HG03439 (cell line): ENCODE results near the gene SUGCT.
"Not testable (repeated sequence)": the region's sequence is repeated elsewhere in the genome, so short reads cannot be mapped to it uniquely, and the experiment has no call there.

Source experiments
- ATAC-seq: cut with Tn5 transposase; IDR thresholded peaks from one replicate; pipeline ENCODE4 v1.9.1; 2021; ENCODE audit warnings: mild to moderate bottlenecking, moderate library complexity; ENCODE audit not compliant: unreplicated experiment

Gene SUGCT

DNA sequence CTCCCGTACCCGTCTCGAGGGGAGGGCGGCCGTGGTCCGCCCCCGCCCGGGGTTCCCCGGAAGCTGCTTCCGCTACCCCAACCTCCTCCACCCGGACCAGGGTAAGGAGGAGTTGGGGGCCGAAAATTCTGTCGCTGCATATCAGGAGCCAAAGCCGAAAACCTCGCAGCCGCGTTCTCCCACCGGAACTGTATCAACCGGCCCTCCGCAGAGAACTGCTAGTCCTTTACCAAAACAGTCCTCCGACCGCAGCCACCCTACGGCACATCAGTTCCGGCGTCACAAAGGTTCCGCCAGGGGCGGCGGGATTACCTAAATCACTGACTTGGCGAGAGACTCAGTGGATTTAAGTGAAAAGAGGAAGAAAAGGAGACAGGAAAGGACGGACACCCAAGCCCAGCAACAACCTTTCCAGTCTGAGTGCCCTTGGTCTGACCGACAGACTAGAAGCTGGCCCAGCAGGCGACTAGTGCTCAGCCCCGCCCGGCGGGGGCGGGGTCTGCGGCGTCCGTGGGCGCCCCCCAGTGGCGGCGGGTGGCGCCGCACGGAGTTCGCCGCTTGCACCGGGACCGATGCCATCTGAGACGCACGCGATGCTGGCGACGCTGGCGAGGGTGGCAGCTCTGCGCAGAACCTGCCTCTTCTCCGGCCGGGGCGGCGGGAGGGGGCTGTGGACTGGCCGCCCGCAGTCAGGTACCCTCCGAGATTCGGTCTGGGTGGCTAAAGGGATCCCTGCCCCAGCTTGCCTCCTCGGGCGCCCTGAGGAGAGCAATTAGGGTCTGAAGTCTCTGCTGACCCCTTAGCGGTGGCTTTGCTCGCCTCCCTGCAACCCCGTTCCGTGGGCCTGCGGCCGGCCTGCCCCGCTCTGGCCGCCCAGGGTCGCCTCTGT, at the start of gene SUGCT, which contains the start of gene MPLKIP:
TSS of gene SUGCT (plus strand) at position 578 of the 889 bp plus-strand sequence.
TSS of gene MPLKIP (minus strand) at position 195 of the 889 bp plus-strand sequence. CDS start at position 140, 55 bp downstream.
- ATAC-seq = peak; percentile 91

DNA sequence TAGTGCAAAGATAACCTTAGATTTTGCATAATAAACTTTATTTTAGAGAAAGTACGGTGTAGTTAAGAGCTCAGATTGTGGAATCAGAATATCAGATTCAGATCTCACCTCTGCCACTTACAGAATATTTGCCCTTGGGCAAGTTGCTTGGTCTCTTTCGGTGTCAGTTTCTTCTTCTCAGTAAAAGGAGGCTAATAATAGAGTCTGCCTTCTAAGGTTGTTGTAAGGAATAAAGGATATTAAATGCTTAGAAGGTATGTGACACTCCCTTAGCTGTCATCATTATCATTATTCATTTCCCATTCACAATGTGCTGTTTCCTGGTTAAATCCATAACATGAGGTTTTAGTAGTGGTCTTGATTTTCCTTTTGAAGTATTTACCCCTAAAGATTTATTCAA, 42.6 kb upstream of the SUGCT start:
- no peak for ATAC-seq

DNA sequence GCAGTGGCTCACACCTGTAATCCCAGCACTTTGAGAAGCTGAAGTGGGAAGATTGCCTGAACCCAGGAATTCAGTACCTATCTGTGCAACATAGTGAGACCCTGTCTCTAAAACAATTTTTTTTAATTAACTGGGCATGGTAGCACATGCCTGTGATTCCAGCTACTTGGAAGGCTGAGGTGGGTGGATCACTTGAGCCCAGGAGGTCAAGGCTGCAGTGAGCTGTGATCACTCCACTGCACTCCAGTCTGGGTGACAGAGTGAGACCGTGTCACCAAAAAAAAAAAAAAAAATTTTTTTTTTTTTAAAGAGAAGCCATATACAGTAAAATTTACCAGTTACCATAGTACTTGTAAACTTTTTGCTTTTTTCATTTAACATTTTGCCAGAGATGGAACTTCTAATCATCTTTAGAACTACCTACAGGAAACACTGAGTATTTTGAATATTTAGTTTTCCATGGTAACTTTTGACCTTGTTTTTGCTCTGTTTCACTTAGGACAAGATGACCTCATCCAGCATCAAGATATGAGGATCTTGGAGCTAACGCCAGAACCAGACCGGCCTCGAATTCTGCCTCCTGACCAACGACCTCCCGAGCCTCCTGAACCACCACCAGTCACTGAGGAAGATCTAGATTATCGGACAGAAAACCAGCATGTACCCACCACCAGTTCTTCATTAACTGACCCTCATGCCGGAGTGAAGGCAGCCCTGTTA, 41.0 kb upstream of the SUGCT start:
- ATAC-seq = no peak

DNA sequence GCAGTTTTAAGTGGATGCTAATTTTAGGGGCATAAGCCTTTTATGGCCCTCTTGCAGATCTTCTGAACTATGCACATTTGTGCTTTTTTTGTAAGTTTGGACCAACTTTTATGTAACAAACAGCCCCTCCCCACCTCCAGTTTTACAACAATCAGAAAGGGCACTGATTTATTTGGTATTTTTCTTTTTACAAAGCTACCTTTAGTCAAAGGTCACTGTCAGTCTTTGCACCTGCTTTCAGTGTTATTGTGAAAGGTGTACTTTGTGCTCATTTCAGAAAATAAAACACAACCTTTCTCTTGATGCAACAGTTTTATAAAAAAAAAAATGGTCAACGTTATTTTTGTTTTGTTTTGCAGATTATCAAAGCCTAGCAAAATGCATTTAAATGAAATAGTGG, 39.6 kb upstream of the SUGCT start:
- ATAC-seq = no peak

DNA sequence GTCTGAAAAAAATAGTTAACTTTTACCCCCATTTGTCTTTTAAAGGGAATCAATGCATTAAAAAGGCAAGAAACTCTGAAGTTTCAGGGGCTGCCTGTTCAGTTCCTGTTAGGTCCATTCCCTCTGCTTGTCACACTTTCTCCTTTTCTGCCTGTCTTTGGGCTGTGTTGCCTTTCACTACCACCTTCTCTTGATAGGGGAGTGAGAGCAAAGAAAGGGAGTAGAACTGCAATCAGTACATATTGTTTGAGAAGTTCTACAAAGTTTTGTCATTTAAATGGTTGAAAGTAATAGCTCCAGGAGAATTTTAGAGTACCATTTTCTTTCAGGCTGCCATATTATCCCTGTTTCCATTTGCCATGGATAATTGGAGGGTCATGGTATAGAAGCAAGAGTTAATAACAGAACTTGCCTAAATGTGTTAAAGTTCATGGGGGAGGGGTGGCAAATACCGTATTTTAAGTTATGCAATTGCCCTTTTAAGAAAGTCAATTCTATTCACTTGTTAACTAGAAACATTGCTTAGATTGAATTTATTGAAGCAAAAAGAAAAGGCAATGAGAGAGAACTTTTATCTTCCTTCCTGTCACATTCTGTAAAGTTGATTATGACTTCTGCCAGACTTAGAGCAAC, 39.0 kb upstream of the SUGCT start:
- ATAC-seq = no peak

DNA sequence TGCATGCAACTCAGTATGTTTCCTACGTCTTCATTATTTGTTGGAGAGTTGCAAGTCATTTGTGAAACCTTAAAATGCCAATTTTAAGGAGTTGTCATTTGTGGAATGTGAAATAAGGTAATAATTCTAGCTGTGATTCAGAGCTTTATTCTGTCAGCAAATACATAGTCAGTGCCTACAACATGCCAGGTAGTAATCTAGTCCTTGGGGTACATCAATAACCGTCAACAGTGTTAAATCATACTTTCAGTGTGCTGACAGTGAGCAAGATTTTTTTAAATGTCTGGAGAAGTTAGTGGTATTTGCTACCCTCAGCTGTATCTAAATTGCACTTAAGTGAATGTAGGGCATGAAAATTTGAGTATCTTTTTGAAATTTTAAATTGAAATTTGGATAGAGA, 37.1 kb upstream of the SUGCT start:
- no peak for ATAC-seq

DNA sequence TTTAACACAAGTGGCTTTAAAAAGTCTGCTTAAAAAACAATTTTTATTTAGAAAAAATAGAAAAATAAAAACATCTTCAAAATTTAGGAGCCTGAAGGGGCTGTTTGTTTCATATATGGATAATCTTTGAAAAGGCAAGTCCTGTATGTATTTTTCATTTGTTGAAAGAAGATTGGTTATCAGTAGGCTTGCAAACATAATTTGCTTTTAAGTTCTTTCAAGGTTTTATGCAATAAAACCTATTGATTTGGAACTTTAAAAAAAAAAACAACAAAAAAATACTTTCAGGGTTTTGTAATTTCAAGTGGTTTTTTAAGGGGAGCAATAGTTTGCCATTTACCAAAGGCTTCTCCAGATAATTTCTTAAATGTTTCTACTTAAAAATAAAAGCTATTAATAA, 36.0 kb upstream of the SUGCT start:
- ATAC-seq = no peak

DNA sequence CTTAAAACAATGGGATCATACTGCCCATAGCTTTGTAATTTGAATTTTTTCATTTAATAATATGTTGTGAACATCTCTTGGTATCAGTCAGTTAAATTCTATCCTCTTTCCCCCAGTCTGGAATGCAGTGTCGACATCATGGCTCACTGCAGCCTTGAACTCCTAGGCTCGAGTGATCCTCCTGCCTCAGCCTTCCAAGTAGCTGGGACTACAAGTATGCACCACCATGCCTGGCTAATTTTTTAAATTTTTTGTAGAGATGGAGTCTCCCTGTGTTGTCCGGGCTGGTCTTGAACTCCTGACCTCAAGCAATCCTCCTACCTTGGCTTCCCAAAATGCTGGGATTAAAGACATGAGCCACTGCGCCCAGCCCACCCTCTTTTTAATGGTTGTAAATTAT, 35.0 kb upstream of the SUGCT start:
- no peak for ATAC-seq

DNA sequence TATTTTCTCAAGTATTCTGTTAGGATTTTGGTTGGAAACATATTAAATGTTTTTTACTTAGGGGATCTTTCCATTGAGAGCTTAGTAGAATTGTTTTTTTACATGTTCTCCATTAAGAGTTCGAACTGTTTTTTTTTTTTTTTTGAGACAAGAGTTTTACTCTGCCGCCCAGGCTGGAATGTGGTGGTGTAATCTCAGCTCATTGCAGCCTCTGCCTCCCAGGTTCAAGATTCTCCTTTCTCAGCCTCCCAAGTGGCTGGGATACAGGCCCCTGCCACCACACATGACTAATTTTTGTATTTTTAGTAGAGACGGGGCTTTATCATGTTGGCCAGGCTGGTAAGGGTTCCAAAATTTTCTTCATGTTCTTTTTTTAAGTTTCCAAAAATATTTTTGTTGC, 33.6 kb upstream of the SUGCT start:
- no peak for ATAC-seq

DNA sequence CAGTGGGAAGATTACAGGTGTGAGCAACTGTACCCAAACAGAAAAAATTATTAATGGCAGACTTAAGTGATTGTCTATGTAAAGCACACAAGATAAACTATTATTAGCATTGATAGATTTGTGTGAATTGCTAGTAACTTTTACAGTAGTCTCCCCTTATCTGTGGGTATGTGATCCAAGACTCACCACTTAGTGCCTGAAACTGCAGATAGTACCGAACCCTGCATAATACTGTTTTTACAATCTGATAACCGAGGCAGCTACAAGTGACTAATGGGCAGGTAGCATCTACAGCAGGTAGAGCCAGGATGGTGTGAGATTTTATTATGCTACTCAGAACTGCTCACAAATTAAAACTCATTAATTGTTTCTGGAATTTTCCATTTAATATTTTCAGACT, 31.9 kb upstream of the SUGCT start:
- ATAC-seq = no peak

DNA sequence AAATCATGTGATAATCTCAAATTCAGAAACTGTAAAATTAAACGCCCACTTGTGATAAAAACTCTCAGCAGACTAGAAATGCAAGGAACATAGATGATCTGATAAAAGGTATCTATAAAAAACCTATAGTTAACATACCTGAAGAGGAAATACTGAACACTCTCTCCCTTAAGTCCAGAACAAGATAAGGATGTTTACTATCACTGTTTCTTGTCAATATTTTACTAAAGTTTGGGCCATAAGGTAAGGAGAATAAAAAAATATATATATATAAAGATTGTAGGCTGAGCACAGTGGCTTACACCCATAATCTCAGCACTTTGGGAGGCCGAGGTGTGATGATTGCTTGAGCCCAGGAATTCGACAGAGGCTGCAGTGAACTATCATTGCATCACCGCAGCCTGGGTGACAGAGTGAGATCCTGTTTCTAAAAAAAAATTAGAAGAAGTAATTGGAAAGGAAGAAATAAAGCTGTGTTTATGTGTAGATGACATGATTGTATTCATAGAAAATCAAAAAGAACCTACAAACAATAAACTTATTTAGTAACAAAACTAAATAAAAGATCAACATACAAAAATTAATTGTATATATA, 28.8 kb upstream of the SUGCT start:
- ATAC-seq = no peak

DNA sequence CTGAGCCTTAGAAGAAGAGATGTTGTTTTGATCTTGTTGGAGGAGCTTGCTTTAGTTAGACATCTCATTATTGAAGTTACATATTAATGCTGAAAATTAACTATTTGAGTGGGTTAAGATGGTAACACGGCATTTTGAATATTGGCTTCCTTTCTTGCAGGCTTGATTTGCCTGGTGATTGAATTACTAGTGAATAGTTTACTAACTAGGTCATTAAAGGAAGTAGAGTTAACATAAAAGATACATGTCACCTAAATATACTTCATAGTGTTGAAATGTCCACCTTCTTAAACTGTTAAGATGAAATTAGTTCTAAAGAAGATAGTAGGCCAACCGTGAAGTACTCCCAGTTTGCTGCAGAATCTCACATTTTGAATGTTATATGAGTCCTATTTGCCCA, 18.9 kb upstream of the SUGCT start:
- ATAC-seq = no peak

DNA sequence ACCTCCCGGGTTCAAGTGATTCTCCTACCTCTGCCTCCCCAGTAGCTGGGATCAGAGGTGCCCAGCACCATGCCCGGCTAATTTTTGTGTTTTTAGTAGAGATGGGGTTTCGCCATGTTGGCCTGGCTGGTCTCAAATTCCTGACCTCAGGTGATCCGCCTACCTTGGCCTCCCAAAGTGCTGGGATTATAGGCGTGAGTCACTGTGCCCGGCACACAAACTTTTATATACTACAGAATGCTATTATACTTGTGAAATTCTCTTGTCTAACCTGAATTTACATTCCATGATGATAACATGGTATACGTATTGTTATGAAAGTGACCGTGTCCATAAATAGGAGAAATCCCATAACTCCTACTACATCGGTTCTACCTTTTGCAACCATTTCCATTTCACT, 17.6 kb upstream of the SUGCT start:
- not testable (repeated sequence) for ATAC-seq

DNA sequence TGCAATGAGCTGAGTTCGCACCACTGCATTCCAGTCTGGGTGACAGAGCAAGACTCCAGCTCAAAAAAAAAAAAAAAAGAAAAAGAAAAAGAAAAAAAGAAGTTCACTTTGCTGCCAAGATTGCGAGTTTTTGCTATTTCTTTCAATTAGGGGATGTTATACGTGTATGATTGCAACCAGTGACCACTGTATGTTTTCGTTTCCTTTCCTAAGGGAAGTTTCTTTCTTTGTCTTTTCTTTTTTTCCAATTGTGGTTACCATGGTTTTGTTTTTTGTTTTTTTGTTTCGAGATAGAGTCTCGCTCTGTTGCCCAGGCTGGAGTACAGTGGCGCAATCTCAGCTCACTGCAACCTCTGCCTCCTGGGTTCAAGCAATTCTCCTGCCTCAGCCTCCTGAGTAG, 16.6 kb upstream of the SUGCT start:
- not testable (repeated sequence) for ATAC-seq

DNA sequence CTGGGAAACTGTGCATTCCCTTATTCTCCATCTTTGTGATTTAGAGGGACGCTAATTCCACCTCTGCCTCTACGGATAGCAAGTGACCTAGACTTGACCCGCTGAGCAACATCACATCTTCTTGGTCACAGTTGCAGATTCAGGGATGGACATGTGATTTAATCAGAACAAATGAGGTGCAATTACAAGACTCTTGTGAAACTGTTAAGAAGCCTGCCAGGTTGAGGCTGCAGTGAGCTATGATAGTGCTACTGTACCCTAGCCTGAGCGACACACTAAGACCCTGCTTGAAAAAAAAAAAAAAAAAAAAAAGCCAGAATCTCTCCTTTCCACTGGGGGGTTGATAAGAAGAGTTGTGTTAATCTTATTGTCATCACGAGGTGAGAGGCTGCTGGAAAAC, 14.8 kb upstream of the SUGCT start:
- ATAC-seq = no peak

DNA sequence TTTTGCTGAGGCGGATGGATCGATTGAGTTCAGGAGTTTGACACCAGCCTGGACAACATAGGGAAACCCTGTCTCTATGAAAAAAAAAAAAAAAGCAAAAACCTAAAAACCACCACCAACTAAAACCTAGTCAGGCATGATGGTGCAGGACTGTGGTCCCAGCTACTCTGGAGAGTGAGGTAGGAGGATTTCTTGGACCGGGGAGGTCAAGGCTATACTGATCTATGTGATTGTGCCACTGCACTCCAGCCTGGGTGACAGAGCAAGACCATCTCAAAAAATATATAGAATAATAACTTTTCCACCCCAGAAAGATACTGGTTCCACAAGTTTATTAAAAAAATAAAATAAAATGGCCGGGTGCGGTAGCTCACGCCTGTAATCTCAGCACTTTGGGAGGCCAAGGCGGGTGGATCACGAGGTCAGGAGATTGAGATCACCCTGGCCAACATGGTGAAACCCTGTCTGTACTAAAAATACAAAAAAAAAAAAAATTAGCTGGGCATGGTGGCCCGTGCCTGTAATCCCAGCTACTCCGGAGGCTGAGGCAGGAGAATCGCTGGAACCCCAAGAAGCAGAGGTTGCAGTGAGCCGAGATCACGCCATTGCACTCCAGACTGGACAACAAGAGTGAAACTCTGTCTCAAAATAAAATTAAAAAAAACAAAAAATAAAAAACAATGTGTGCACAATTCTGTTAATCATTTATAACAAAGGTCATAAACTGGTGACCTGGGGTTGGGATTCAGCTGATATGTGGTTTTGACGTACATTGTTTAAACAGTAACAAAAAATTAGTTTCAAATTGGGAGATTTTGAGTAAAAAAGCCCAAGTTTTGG, 12.5 kb upstream of the SUGCT start:
- not testable (repeated sequence) for ATAC-seq

DNA sequence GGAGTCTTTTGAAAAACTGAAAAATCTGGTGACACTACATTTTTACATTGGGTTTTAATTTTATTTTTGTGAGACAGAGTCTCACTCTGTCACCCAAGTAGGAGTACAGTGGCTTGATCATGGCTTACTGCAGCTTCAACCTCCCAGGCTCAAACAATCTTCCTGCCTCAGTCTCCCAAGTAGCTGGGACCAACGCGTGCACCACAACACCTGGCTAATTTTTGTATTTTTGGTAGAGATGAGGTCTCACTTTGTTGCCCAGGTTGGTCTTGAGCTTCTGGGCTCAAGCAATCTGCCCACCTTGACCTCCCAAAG, 11.9 kb upstream of the SUGCT start:
- ATAC-seq = no peak

DNA sequence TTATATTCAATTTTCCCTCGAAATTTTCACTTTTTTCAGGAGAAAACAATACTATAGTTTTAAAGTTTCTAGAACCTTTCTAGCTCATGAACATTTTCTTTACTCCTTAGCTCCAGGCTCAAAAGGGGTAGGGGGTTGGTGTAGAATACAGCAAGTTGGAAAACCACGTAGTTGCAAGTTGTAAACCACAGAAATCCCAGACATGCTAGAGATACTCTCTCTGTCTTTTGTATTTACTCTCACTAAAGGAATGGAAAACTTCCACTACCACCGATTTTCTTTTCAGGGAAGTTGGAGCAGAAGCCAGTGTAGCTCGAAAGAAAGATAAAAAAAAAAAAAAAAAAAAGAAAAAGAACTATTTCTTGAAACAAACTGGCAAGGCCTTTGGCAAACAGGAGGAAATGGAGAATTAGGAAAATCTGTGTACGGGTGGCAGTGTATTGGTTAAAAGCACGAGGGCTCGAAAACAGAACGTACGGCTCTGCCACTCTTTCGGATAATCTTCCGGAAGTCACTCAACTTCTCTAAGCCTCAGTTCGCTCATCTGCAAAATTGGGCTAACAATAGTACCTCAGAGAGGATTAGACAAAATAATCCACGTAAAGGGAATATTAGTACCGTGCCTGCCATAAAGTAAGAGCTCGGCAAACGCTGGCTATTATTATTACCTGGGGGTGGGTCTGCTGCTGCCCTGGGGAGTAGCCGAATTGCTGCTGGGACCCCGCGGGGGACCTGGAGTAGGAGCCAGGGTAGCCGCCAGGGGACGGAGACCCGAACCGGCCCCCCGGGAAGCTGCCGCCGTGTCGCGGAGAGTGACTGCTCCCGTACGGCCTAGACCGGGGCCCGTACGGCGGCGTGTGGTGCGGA, 1.0 kb upstream of the SUGCT start:
- ATAC-seq = peak; percentile 2

DNA sequence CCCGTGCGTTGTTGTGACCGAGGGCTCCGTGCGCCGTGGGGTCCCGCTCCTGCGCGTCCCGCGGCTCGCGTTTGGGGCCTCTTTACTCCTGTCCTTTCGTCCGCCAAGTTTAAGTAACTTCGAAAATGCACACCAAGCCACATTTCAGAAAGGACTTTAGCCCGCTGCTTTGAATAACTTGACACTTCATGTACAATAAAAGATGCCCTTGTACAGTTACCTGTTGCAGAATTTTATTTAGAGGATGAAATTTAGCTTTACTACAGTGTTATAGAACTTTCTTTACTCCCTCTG, 459 bp downstream of the SUGCT start:
- ATAC-seq = no peak

DNA sequence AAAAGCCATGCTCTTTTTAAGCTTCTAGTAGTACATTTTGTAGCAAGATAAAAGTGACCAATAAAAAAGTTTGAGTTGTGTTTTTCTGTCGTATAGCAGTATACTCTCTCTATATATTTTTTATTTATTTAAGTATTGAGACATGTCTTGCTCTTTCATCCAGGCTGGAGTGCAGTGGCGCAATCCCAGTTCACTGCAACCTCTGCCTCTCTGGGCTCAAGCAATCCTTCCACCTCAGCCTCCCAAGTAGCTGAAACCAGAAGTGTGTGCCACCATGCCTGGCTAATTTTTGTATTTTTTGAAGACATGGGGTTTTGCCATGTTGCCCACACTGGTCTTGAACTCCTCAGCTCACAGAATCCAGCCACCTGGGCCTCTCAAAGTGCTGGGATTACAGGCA, 2.8 kb downstream of the SUGCT start:
- ATAC-seq = no peak
